ENCODE measurements around the gene TP53I11. TPM values are rescaled to one million over a fixed set of nuclear protein-coding genes. Genes with fewer than 3 reads are reported as not detected.

Gene TP53I11
- total and polyA plus RNA-seq, 2 donors (not counting 1 experiment from before 2014, with no cell fraction given), result 25.0 to 229 TPM

- peak; percentile 60 for DNase-seq
- Histone ChIP-seq H3K79me2 (ENCODE audit: control insufficient read depth, insufficient read depth, low read length) (peaks cover 25% of the 10 kb centered on the region), H4K20me1 (ENCODE audit: control insufficient read depth, insufficient read depth, low read length, poor library complexity, severe bottlenecking) (peaks cover 12% of the 10 kb centered on the region), H3K9me3 (ENCODE audit: control extremely low read depth in 1 of 3, control insufficient read depth in 2 of 3, insufficient read depth in 1 of 3, low read length in 2 of 3) (no peaks in the 10 kb centered on the region), H3K36me3 (replicated peaks in 1 of 2; ENCODE audit: control extremely low read depth in 1 of 2, control insufficient read depth in 1 of 2, extremely low read depth in 1 of 2, insufficient read depth in 2 of 2, low read length in 1 of 2) (peaks cover 0 to 5% of the 10 kb centered on the region in 2 experiments), H3K27me3 (replicated peaks in 1 of 4; ENCODE audit: control extremely low read depth in 1 of 4, control insufficient read depth in 3 of 4, insufficient read depth in 4 of 4, low read length in 3 of 4) (no peaks in the 10 kb centered on the region), H3K4me2 (replicated peaks; ENCODE audit: low read depth, low read length, poor library complexity, severe bottlenecking) (peak overlapping the region; percentile 100), H3K27ac (ENCODE audit: low read length in 2 of 2) (peak overlapping the region; percentile 64 to 85), H3K4me3 (ENCODE audit: control extremely low read depth in 1 of 5, extremely low read depth in 1 of 5, insufficient read depth in 1 of 5, low read depth in 2 of 5, low read length in 4 of 5) (peak overlapping the region; percentile 51 to 97 (median 83)), H2AFZ (ENCODE audit: insufficient read depth, low read depth, low read length, poor library complexity, severe bottlenecking) (peak overlapping the region; percentile 89), H3K4me1 (ENCODE audit: control insufficient read depth in 2 of 2, insufficient read depth in 2 of 2, low read length in 2 of 2) (peaks cover 20 to 38% of the 10 kb centered on the region in 2 donors), H3K9ac (ENCODE audit: low read length) (peak overlapping the region; percentile 93)
- peak overlapping the region; percentile 72 for H3K27ac Mint-ChIP-seq
- H3K4me3 Mint-ChIP-seq, result peak overlapping the region; percentile 89
- TF ChIP-seq EZH2 (IDR thresholded peaks at IDR 0.05; ENCODE audit: borderline replicate concordance, insufficient read depth, low read depth, low read length, poor library complexity, severe bottlenecking), result no peak
- no peak for TF ChIP-seq CTCF (IDR thresholded peaks at IDR 0.05)
- ChIA-PET POLR2A (interaction anchor here (0.8 to 1.7 kb wide), 5 partner anchors 76 to 335 kb away, joined by 3 to 10 read pairs (median 5); no protein-coding TSS in a partner anchor), CTCF (interaction anchor here (0.6 to 1.7 kb wide), 12 partner anchors 9 to 154 kb away, joined by 3 to 24 read pairs (median 4); no protein-coding TSS in a partner anchor)
- H3K4me1 Mint-ChIP-seq, result peaks cover 68% of the 10 kb centered on the region
- no peaks in the 10 kb centered on the region for H3K9me3 Mint-ChIP-seq (ENCODE audit: insufficient read depth)
- ATAC-seq (ENCODE audit: low read depth), result peak; percentile 15
- WGBS (ENCODE audit: insufficient coverage), result under 1% methylated on average over 62 of the region's 63 CpGs
- H3K27me3 Mint-ChIP-seq, result no peaks in the 10 kb centered on the region
- intact Hi-C loops (cut with micrococcal nuclease), result loop anchor here (1.0 to 2.0 kb wide), 2 partner anchors 79 to 197 kb away; partner anchors contain the start of gene PRDM11
Measured at GRCh38 chr11:44950031-44950624, 555 bp downstream of the TP53I11 start.

Measured in B cell (primary cell).